ENCODE results near the gene FBXL4. TPM values are rescaled to one million over a fixed set of nuclear protein-coding genes. Genes with fewer than 3 reads are reported as not detected.

FBXL4 gene
- total and polyA plus RNA-seq, 8 donors: 2.6 to 16.9 (median 11.1) TPM

DNA sequence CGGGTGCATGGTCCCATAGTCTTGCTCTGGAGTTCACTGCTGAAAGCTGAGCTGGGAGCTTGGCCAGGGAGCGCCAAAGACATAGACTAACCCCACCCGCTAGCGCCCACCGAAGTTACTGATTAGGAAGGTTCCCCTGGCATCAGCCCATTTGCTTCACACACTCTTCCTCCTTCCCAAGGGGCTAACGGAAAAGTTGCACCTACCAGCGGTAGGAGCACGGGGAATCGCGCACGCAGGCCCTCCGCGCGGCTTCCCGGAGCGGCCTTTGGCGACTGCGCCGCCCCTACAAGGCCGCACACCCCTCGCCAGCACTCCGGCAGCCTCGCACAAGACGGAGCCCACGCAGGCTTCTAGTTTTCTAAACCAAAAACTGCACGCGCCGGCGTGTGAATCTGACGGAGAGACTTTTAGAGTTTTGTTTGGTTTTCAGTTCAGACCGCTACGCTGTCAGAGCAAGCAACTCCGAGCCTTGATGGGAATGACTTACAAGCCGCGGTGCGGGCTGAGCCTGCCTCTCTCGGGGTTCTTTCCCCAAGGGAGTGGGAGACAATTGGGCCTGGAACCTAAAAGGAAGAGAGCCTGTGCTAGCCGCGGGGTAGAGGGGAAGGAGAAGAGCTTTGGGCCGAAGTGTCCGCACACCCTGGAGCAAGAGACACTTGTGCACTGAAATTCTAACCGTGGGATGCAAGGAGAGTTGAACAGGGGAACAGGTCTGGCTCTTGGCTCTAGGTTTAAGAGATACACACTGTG is 114.3 kb downstream of the FBXL4 start:
- WGBS, 2 donors: 1% methylated on average over 41 to 42 of the region's 42 CpGs
- ATAC-seq: peak; percentile 29 to 52 (median 35)

DNA sequence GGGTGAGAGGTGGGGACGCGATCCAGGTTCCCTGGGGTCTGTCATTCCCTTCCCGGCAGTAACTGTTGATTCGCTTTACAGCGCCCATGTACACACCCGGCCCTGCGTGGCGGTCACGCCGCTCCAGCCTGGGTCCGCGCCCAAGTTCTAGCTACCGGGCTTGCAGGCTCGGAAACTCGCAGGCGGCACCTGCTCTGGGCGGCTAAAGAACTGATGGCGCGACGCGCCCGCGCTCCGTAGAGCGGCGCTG is 114.8 kb downstream of the FBXL4 start:
- Histone ChIP-seq H3K36me3 (no peaks in the 10 kb centered on the region), H3K4me3 (peak overlapping the region in 3 of 4 donors; percentile 18 to 54 (median 47)), H3K27ac (no peak overlapping the region), H3K27me3 (peaks cover 6 to 75% (median 36%) of the 10 kb centered on the region in 4 donors), H3K4me1 (peaks cover 12 to 27% (median 19%) of the 10 kb centered on the region in 3 donors), H3K9me3 (no peaks in the 10 kb centered on the region)
- intact Hi-C loops (cut with DNase I): no loop called here
- FAIRE-seq (no peak), ATAC-seq (peak; percentile 60 to 73 (median 68)), DNase-seq (peak in 4 of 6 donors; percentile 18 to 80 (median 54))
- 0 to 1% methylated on average over 26 of the region's 26 CpGs for WGBS, 2 donors
- TF ChIP-seq, protein P1, sequence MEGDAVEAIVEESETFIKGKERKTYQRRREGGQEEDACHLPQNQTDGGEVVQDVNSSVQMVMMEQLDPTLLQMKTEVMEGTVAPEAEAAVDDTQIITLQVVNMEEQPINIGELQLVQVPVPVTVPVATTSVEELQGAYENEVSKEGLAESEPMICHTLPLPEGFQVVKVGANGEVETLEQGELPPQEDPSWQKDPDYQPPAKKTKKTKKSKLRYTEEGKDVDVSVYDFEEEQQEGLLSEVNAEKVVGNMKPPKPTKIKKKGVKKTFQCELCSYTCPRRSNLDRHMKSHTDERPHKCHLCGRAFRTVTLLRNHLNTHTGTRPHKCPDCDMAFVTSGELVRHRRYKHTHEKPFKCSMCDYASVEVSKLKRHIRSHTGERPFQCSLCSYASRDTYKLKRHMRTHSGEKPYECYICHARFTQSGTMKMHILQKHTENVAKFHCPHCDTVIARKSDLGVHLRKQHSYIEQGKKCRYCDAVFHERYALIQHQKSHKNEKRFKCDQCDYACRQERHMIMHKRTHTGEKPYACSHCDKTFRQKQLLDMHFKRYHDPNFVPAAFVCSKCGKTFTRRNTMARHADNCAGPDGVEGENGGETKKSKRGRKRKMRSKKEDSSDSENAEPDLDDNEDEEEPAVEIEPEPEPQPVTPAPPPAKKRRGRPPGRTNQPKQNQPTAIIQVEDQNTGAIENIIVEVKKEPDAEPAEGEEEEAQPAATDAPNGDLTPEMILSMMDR (IDR thresholded peaks at IDR 0.05): no peak

More for the DNA sequence above, 114.3 kb downstream of the FBXL4 start:
- no peak overlapping the region for H3K27ac ChIP-seq
- no peaks in the 10 kb centered on the region for H3K9me3 ChIP-seq
- H3K4me3 ChIP-seq: peak overlapping the region; percentile 16 to 54 (median 32)
- TF ChIP-seq, protein P1 (IDR thresholded peaks at IDR 0.05): no peak
- H3K27me3 ChIP-seq: peaks cover 10 to 75% (median 39%) of the 10 kb centered on the region in 4 donors
- H3K36me3 ChIP-seq: no peaks in the 10 kb centered on the region
- intact Hi-C loops (cut with DNase I): no loop called here
- no peak for FAIRE-seq
- H3K4me1 ChIP-seq: peaks cover 12 to 27% (median 19%) of the 10 kb centered on the region in 3 donors
- DNase-seq: peak in 4 of 6 donors; percentile 13 to 64 (median 34)

- Histone ChIP-seq H3K4me3 (peak overlapping the region in 2 of 4 donors; percentile 47 to 54), H3K36me3 (no peaks in the 10 kb centered on the region), H3K27me3 (peaks cover 4 to 75% (median 34%) of the 10 kb centered on the region in 4 donors), H3K4me1 (peaks cover 12 to 27% (median 19%) of the 10 kb centered on the region in 3 donors), H3K27ac (no peak overlapping the region), H3K9me3 (no peaks in the 10 kb centered on the region)
- 2% methylated on average over 59 of the region's 59 CpGs for WGBS, 2 donors
- TF ChIP-seq, protein P1 (IDR thresholded peaks at IDR 0.05): no peak
- ATAC-seq (peak in 3 of 4 donors; percentile 1 to 10 (median 6)), FAIRE-seq (no peak), DNase-seq (peak in 3 of 6 donors; percentile 13 to 65 (median 60))
- intact Hi-C loops (cut with DNase I): no loop called here
These were observed 115.3 kb downstream of the FBXL4 start for GRCh38 chr6:98832284-98833056.

GRCh38 chr6:98831959-98832283 is 115.8 kb downstream of the FBXL4 start:
- WGBS, 2 donors: 4 to 5% methylated on average over 11 of the region's 11 CpGs
- Histone ChIP-seq H3K4me1 (peaks cover 12 to 27% (median 19%) of the 10 kb centered on the region in 3 donors), H3K9me3 (no peaks in the 10 kb centered on the region), H3K27me3 (peaks cover 4 to 75% (median 33%) of the 10 kb centered on the region in 4 donors), H3K36me3 (no peaks in the 10 kb centered on the region), H3K4me3 (no peak overlapping the region), H3K27ac (no peak overlapping the region)
- FAIRE-seq (no peak), DNase-seq (no peak), ATAC-seq (no peak)
- TF ChIP-seq, protein P1 (IDR thresholded peaks at IDR 0.05): no peak
- intact Hi-C loops (cut with DNase I): no loop called here
